ENCODE data around the gene TAF1B.

- TF ChIP-seq CTCF (conservative IDR thresholded peaks at IDR 0.05 in 1 of 2, IDR thresholded peaks at IDR 0.05 in 1 of 2; ENCODE audit: low read depth in 1 of 2, low read length in 2 of 2) (no peak), EZH2 (IDR thresholded peaks at IDR 0.05; ENCODE audit: low read length, missing control alignments) (no peak)
Observed at GRCh38 chr2:9887513-9887912, 44.2 kb downstream of the TAF1B start.
